HepG2 (cell line): ENCODE measurements around the gene TNFSF12. TPM values are rescaled to one million over a fixed set of nuclear protein-coding genes. Genes with fewer than 3 reads are reported as not detected.

Experiments used
- FIP1L1 ChIP-seq: fragments of 200-400 bp; formaldehyde crosslinking; IDR thresholded peaks from 2 replicates; pipeline ENCODE4 v1.6.1; 2018; ENCODE audit warnings: low read depth, mild to moderate bottlenecking, low read length, moderate library complexity, borderline replicate concordance; ENCODE audit not compliant: insufficient read depth
- HNF1B ChIP-seq: sonication (generic); formaldehyde crosslinking; IDR thresholded peaks from 2 replicates; pipeline ENCODE4 v1.5.1; 2020; ENCODE audit warnings: mild to moderate bottlenecking, moderate library complexity, missing genetic modification reagents
- IKZF1 ChIP-seq: fragments of 450-650 bp; IDR thresholded peaks from 2 replicates; pipeline ENCODE4 v1.7.1; 2016
- MTF2 ChIP-seq: sonication (generic); formaldehyde crosslinking; IDR thresholded peaks from 2 replicates; pipeline ENCODE4 v1.5.0; 2020; ENCODE audit warnings: missing genetic modification reagents, borderline replicate concordance
- MXD4 ChIP-seq: IDR thresholded peaks from 2 replicates; pipeline ENCODE4 v1.6.1; 2016; ENCODE audit warnings: mild to moderate bottlenecking, missing biosample characterization, missing genetic modification reagents
- PRDM15 ChIP-seq: sonication (generic); formaldehyde crosslinking; IDR thresholded peaks from 2 replicates; pipeline ENCODE4 v1.4.0; 2020; ENCODE audit warnings: missing genetic modification reagents
- RNF219 ChIP-seq: sonication (generic); formaldehyde crosslinking; IDR thresholded peaks from 2 replicates; pipeline ENCODE4 v1.5.0; 2020; ENCODE audit warnings: mild to moderate bottlenecking, missing genetic modification reagents
- SP1 ChIP-seq, 2 experiments: fragments of 450-650 bp in 1 of 2; sonication (generic) in 1 of 2; formaldehyde crosslinking in 1 of 2; IDR thresholded peaks; 2 replicates each; pipeline versions ENCODE4 v1.4.0 to v1.6.1; 2016 to 2020; ENCODE audit warnings: missing genetic modification reagents in 1 of 2
- SPEN ChIP-seq: sonication (generic); formaldehyde crosslinking; IDR thresholded peaks from 2 replicates; pipeline ENCODE4 v1.5.1; 2020; ENCODE audit warnings: low read depth, mild to moderate bottlenecking, missing genetic modification reagents
- THYN1 ChIP-seq: sonication (generic); formaldehyde crosslinking; IDR thresholded peaks from 2 replicates; pipeline ENCODE4 v1.8.1; 2023; ENCODE audit warnings: low read depth, mild to moderate bottlenecking, moderate library complexity, missing genetic modification reagents, borderline replicate concordance
- WIZ ChIP-seq: sonication (generic); formaldehyde crosslinking; IDR thresholded peaks from 2 replicates; pipeline ENCODE4 v1.5.1; 2020; ENCODE audit warnings: mild to moderate bottlenecking, missing genetic modification reagents
- XBP1 ChIP-seq: sonication (generic); formaldehyde crosslinking; IDR thresholded peaks from 2 replicates; pipeline ENCODE4 v1.5.0; 2020; ENCODE audit warnings: missing genetic modification reagents
- ZBTB7B ChIP-seq: sonication (generic); formaldehyde crosslinking; IDR thresholded peaks from 2 replicates; pipeline ENCODE4 v1.4.0; 2020; ENCODE audit warnings: missing genetic modification reagents
- ZFP91 ChIP-seq: sonication (generic); formaldehyde crosslinking; IDR thresholded peaks from 2 replicates; pipeline ENCODE4 v1.9.0; 2022; ENCODE audit warnings: missing genetic modification reagents, mild to moderate bottlenecking, borderline replicate concordance
- ZIK1 ChIP-seq: sonication (generic); formaldehyde crosslinking; IDR thresholded peaks from 2 replicates; pipeline ENCODE4 v1.5.0; 2020; ENCODE audit warnings: mild to moderate bottlenecking, low read depth, missing genetic modification reagents, borderline replicate concordance
- ZNF160 ChIP-seq: sonication (generic); formaldehyde crosslinking; IDR thresholded peaks from 2 replicates; pipeline ENCODE4 v1.8.0; 2022; ENCODE audit warnings: mild to moderate bottlenecking, inconsistent platforms, missing genetic modification reagents
- ZNF230 ChIP-seq: sonication (generic); formaldehyde crosslinking; IDR thresholded peaks from 2 replicates; pipeline ENCODE4 v1.4.0; 2020; ENCODE audit warnings: mild to moderate bottlenecking, missing genetic modification reagents
- ZNF572 ChIP-seq: sonication (generic); formaldehyde crosslinking; IDR thresholded peaks from 2 replicates; pipeline ENCODE4 v1.5.1; 2020; ENCODE audit warnings: mild to moderate bottlenecking, missing genetic modification reagents
- ZNF740 ChIP-seq: sonication (generic); formaldehyde crosslinking; IDR thresholded peaks from 2 replicates; pipeline ENCODE4 v1.4.0; 2020; ENCODE audit warnings: missing genetic modification reagents
- polyA plus RNA-seq, 8 experiments: library from polyadenylated mRNA; depleted of rRNA in 3 of 8; stranded (reverse) in 7 of 8; unstranded in 1 of 8; fragments of >200 nt; fragmentation: Illumina TruSeq in 4 of 8; extraction: Trizol in 4 of 8; gene quantifications; 2 replicates each; pipeline versions ENCODE4 v1.2.1 to v1.2.3, GENCODE V29; 2011 to 2016; ENCODE audit warnings: low read depth in 4 of 8, missing spikeins in 1 of 8, mixed read lengths in 1 of 8; ENCODE audit not compliant: insufficient read depth in 1 of 8
- total RNA-seq, 5 experiments: library from RNA; depleted of rRNA; stranded (reverse); fragments of >200 nt; fragmentation: Illumina TruSeq; extraction: Trizol; gene quantifications; 2 replicates each; pipeline ENCODE4 v1.2.3, GENCODE V29; 2016; ENCODE audit warnings: low read depth in 1 of 5

TNFSF12 gene
- total and polyA plus RNA-seq, 2 of the 13 experiments (the other 11 are each of a cell fraction or from before 2014, with no cell fraction given) = 0.93 to 7.2 TPM

- no peak for TF ChIP-seq MTF2 (CRISPR knock-in tag)
- TF ChIP-seq ZNF230 = no peak
- no peak for TF ChIP-seq FIP1L1
- peak; percentile 70; the same call in 1 of the 2 replicates for TF ChIP-seq ZBTB7B (CRISPR knock-in tag)
- no peak for TF ChIP-seq IKZF1
- no peak for TF ChIP-seq PRDM15
- TF ChIP-seq HNF1B (CRISPR knock-in tag) = no peak
- TF ChIP-seq ZIK1 (CRISPR knock-in tag) = no peak
- no peak for TF ChIP-seq XBP1 (CRISPR knock-in tag)
- peak; percentile 23; the same call in 1 of the 2 replicates for TF ChIP-seq ZNF740 (CRISPR knock-in tag)
- TF ChIP-seq RNF219 (CRISPR knock-in tag) = no peak
- no peak for TF ChIP-seq SP1 (IDR thresholded peaks at IDR 0.05)
- TF ChIP-seq SP1 (CRISPR knock-in tag; IDR thresholded peaks at IDR 0.05) = no peak
- no peak for TF ChIP-seq WIZ (CRISPR knock-in tag)
- no peak for TF ChIP-seq ZNF160
- peak; percentile 52 for TF ChIP-seq SPEN
- peak; percentile 43; the same call in 1 of the 2 replicates for TF ChIP-seq ZFP91
- no peak for TF ChIP-seq THYN1
- 0 out of 2 replicates have a peak, but pooled peaks have one; percentile 28 for TF ChIP-seq MXD4 (CRISPR knock-in tag)
- TF ChIP-seq ZNF572 (CRISPR knock-in tag) = no peak
These were observed at the start of gene TNFSF12 (continued) for GRCh38 chr17:7548585-7549400.
